Stomach (tissue), 9 donors: ENCODE results near the gene KCNK2. TPM values are rescaled to one million over a fixed set of nuclear protein-coding genes. Genes with fewer than 3 reads are reported as not detected.

Experiments used
- DNase-seq, 2 donors: peaks; one replicate each; pipeline versions ENCODE4 v3.0.0 to v3.0.0-alpha.2; 2013 to 2019
- H3K27ac ChIP-seq, 5 donors: fragments of 200-600 bp in 4 of 5; sonication (generic) in 4 of 5; one replicate each; pipeline ENCODE4 v1.5.1; 2013 to 2019; ENCODE audit warnings: mild to moderate bottlenecking in 1 of 5, moderate library complexity in 1 of 5
- H3K27me3 ChIP-seq, 3 donors: fragments of 200-600 bp; sonication (generic); one replicate each; pipeline ENCODE4 v1.5.1; 2017 to 2019; ENCODE audit warnings: mixed run types in 1 of 3
- H3K36me3 ChIP-seq, 4 donors: fragments of 200-600 bp; sonication (generic); 1 replicate in 3 of 4; 2 replicates in 1 of 4; pipeline ENCODE4 v1.5.1; 2016 to 2019
- H3K4me1 ChIP-seq, 4 donors: fragments of 200-600 bp; sonication (generic); one replicate each; pipeline ENCODE4 v1.5.1; 2016 to 2019
- H3K4me3 ChIP-seq, 4 donors: fragments of 200-600 bp; sonication (generic) in 3 of 4; one replicate each; pipeline ENCODE4 v1.5.1; 2016 to 2019; ENCODE audit warnings: mild to moderate bottlenecking in 1 of 4
- H3K9me3 ChIP-seq, 4 donors: fragments of 200-600 bp; sonication (generic); one replicate each; pipeline ENCODE4 v1.5.1; 2016 to 2019
- EP300 ChIP-seq: sonication (generic); formaldehyde crosslinking; IDR thresholded peaks from one replicate; pipeline ENCODE4 v1.6.1; 2017; ENCODE audit warnings: antibody characterized with exemption
- POLR2A ChIP-seq, 4 donors: fragments of 450-650 bp; IDR thresholded peaks; one replicate each; pipeline ENCODE4 v1.6.1; 2016; ENCODE audit warnings: antibody characterized with exemption in 4 of 4, control low read depth in 2 of 4, mild to moderate bottlenecking in 1 of 4, moderate library complexity in 1 of 4
- POLR2AphosphoS5 ChIP-seq, 3 donors: sonication (generic); formaldehyde crosslinking; IDR thresholded peaks; one replicate each; pipeline ENCODE4 v1.6.1; 2016; ENCODE audit warnings: antibody characterized with exemption in 3 of 3
- WGBS, 5 donors: extraction: QIAGEN DNeasy Blood & Tissue Kit in 3 of 5; methylation state at CpG; one replicate each; pipeline versions ENCODE4 v1.1.5 to v1.1.7; 2013 to 2018; 5-methylcytosine and 5-hydroxymethylcytosine counted together
- intact Hi-C: fragments of 100-400 bp; cut with DNase I; formaldehyde crosslinking; loops from one replicate; pipeline ENCODE4 v1.15.1; 2023; ENCODE audit warnings: low total_unique reads
- polyA plus RNA-seq, 3 donors: library from polyadenylated mRNA; stranded (reverse); fragments of 200-250 nt; gene quantifications; one replicate each; pipeline ENCODE4 v1.2.3, GENCODE V29; 2013
- total RNA-seq, 5 donors: library from RNA; depleted of rRNA; stranded (reverse); fragments of >200 nt; gene quantifications; one replicate each; pipeline versions ENCODE4 v1.1.0 to v1.2.3, GENCODE V29; 2014 to 2016
- TF ChIP-seq, protein P1 (sequence below), 7 experiments: fragments of 450-650 bp in 4 of 7; fragments of 200-600 bp in 3 of 7; sonication (generic) in 3 of 7; IDR thresholded peaks; one replicate each; pipeline ENCODE4 v1.5.1; 2016 to 2019; ENCODE audit warnings: antibody characterized with exemption in 7 of 7, control low read depth in 2 of 7, mild to moderate bottlenecking in 1 of 7
- donor health status: healthy with polysubstance abuse.
- donor health status: Bipolar disorder and iron deficiency.
- donor health status: healthy.

Gene KCNK2
- total and polyA plus RNA-seq, 8 donors, result 0.40 to 48.7 (median 3.6) TPM; not detected in 2

DNA sequence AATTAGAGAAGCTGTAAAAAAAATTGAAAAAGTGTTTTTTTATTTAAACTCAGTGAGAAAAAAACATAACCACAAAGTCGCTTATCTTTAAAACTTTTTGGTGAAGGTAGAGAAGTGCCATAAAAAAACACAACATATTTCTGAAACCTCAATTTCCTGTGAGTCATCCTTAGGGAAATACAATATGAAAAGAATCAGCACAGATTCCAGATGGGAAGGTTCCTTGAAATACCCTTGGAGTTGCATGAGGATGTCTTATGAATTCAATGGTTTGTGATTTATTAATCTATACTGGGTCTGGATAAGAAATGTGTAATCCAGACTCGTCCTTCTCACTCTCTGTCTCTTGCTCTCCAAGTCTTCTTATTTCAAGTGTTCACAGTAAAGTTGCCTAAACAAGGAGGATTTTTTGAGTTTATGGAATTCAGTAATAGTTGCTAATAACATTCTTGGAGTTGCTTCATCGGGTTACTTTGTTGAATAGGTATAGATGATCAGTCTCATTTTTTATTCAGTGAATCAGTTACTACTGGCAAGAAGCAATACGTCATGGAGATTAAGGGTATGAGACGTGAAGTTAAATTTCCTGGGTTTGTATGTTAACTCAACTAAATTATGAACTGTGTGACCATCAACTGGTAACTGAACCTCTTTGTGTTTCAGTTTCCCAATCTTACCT lies 191.4 kb downstream of the KCNK2 start:
- DNase-seq, result no peak
- 55 to 68% (median 64%) methylated on average over 5 of the region's 5 CpGs for WGBS, 5 donors
- H3K27ac ChIP-seq, result no peak overlapping the region
- TF ChIP-seq POLR2A (IDR thresholded peaks at IDR 0.05), result no peak
- TF ChIP-seq, protein P1, sequence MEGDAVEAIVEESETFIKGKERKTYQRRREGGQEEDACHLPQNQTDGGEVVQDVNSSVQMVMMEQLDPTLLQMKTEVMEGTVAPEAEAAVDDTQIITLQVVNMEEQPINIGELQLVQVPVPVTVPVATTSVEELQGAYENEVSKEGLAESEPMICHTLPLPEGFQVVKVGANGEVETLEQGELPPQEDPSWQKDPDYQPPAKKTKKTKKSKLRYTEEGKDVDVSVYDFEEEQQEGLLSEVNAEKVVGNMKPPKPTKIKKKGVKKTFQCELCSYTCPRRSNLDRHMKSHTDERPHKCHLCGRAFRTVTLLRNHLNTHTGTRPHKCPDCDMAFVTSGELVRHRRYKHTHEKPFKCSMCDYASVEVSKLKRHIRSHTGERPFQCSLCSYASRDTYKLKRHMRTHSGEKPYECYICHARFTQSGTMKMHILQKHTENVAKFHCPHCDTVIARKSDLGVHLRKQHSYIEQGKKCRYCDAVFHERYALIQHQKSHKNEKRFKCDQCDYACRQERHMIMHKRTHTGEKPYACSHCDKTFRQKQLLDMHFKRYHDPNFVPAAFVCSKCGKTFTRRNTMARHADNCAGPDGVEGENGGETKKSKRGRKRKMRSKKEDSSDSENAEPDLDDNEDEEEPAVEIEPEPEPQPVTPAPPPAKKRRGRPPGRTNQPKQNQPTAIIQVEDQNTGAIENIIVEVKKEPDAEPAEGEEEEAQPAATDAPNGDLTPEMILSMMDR (IDR thresholded peaks at IDR 0.05), result no peak
- TF ChIP-seq POLR2AphosphoS5 (IDR thresholded peaks at IDR 0.05), result no peak
- TF ChIP-seq EP300, result no peak
- intact Hi-C loops, result no loop called here
- H3K4me1 ChIP-seq, result no peaks in the 10 kb centered on the region
- no peaks in the 10 kb centered on the region for H3K27me3 ChIP-seq
- no peak overlapping the region for H3K4me3 ChIP-seq
- H3K9me3 ChIP-seq, result no peaks in the 10 kb centered on the region
- H3K36me3 ChIP-seq, result no peaks in the 10 kb centered on the region

DNA sequence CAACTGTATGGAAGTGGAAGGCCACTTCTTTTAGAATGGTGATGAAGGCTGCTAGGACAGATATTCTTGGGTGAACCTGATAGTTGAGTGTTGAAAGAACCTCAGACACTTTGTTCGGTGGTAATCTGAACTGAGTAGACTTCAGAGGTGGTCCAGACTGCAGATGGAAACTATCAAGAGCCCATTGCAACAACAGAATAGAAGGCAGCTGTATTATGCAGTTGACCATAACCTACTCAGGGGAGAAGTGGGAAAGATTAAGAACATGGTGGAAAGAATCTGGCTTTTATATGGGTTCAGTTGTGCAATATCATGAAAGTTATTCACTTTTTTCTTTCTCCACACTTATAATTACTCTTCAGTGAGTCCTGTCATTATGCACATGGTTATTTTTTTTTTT lies 194.0 kb downstream of the KCNK2 start:
- H3K36me3 ChIP-seq, result no peaks in the 10 kb centered on the region
- TF ChIP-seq POLR2A (IDR thresholded peaks at IDR 0.05), result no peak
- no peak for TF ChIP-seq EP300
- TF ChIP-seq POLR2AphosphoS5 (IDR thresholded peaks at IDR 0.05), result no peak
- TF ChIP-seq, protein P1 (IDR thresholded peaks at IDR 0.05), result no peak
- H3K4me1 ChIP-seq, result no peaks in the 10 kb centered on the region
- no peaks in the 10 kb centered on the region for H3K9me3 ChIP-seq
- H3K27me3 ChIP-seq, result no peaks in the 10 kb centered on the region
- no peak for DNase-seq
- H3K4me3 ChIP-seq, result no peak overlapping the region
- intact Hi-C loops, result no loop called here
- 64 to 82% (median 75%) methylated on average over 1 of the region's 1 CpG for WGBS, 5 donors
- no peak overlapping the region for H3K27ac ChIP-seq

DNA sequence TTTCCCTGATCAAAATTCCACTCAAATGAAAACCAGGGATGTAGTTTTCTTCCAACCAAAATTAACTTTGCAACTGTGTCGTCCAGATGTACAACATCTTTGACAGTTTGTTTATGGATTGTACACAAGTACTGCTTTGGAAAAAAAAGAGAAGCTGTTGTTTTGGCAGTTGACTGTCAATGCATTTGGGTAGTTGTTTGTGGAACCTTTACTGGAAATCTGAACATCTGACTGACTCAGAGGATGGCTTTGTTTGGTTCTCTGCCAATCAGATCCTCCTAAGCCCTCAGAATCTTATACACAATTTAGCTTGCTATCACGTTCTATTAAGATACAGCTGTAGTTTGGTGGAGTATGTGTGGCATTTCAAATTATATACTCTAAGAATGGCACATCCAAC lies 195.0 kb downstream of the KCNK2 start:
- intact Hi-C loops, result no loop called here
- H3K27ac ChIP-seq, result no peak overlapping the region
- H3K36me3 ChIP-seq, result no peaks in the 10 kb centered on the region
- no peaks in the 10 kb centered on the region for H3K4me1 ChIP-seq
- WGBS, 5 donors, result 35 to 61% (median 46%) methylated on average over 2 of the region's 2 CpGs
- TF ChIP-seq POLR2A (IDR thresholded peaks at IDR 0.05) (no peak), EP300 (no peak), POLR2AphosphoS5 (IDR thresholded peaks at IDR 0.05) (no peak)
- TF ChIP-seq, protein P1 (IDR thresholded peaks at IDR 0.05), result no peak
- H3K4me3 ChIP-seq, result no peak overlapping the region
- no peaks in the 10 kb centered on the region for H3K9me3 ChIP-seq
- DNase-seq, result peak in 1 of 2 donors; percentile 29
- no peaks in the 10 kb centered on the region for H3K27me3 ChIP-seq

DNA sequence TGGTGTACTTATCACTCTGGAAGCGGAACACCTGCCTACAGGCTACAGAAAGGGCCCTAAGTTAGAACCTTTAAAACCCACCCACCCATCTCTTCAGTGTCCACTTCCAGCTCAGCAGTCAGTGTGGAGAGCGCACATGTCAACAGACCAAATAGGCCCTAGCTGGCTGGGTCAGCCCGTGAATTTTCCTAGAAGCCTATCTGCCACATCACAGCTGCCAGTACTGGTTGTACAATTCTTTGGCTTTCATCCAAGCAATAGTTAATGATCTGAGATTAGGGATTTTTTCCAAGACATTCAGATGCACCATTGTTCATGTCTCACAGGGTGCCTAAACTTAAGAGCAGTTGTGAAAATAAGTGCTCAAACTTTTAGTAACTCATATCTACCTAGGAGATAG lies 197.1 kb downstream of the KCNK2 start:
- intact Hi-C loops, result no loop called here

More for the DNA sequence above, 197.1 kb downstream of the KCNK2 start:
- H3K9me3 ChIP-seq, result no peaks in the 10 kb centered on the region
- TF ChIP-seq EP300 (no peak), POLR2AphosphoS5 (IDR thresholded peaks at IDR 0.05) (no peak), POLR2A (IDR thresholded peaks at IDR 0.05) (no peak)
- TF ChIP-seq, protein P1 (IDR thresholded peaks at IDR 0.05), result no peak
- no peaks in the 10 kb centered on the region for H3K36me3 ChIP-seq
- no peak for DNase-seq
- no peak overlapping the region for H3K27ac ChIP-seq
- 60 to 79% (median 66%) methylated on average over 3 of the region's 3 CpGs for WGBS, 5 donors
- no peak overlapping the region for H3K4me3 ChIP-seq
- no peaks in the 10 kb centered on the region for H3K4me1 ChIP-seq
- H3K27me3 ChIP-seq, result no peaks in the 10 kb centered on the region
